ENCODE results near the gene TACSTD2. TPM values are rescaled to one million over a fixed set of nuclear protein-coding genes. Genes with fewer than 3 reads are reported as not detected.
"Not testable (repeated sequence)": the region's sequence is repeated elsewhere in the genome, so short reads cannot be mapped to it uniquely, and the experiment has no call there.

The TACSTD2 gene
- total RNA-seq, 1 donor from 2014 or later: 169 TPM

DNA sequence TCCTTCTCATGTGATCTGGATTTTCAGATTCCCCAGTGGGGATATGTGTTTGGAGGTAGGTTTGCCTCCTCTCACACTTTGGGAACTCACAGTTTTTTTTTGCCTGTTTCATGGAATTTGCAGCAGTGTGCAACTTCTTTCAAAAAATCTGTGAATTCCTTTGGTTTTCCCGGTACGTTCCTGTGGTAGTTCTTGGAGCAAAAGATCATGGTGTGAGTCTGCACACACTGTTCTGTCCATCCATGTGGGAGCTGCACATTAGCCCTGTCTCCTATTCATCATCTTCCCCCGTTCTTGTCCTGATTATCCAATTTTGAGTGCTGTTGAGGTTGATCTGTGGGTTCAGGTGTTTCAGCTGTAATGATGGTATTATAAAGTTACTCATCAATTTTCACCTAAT lies 30.3 kb upstream of the TACSTD2 start:
- DNase-seq (ENCODE audit: low read depth): no peak
- TF ChIP-seq, protein P1, sequence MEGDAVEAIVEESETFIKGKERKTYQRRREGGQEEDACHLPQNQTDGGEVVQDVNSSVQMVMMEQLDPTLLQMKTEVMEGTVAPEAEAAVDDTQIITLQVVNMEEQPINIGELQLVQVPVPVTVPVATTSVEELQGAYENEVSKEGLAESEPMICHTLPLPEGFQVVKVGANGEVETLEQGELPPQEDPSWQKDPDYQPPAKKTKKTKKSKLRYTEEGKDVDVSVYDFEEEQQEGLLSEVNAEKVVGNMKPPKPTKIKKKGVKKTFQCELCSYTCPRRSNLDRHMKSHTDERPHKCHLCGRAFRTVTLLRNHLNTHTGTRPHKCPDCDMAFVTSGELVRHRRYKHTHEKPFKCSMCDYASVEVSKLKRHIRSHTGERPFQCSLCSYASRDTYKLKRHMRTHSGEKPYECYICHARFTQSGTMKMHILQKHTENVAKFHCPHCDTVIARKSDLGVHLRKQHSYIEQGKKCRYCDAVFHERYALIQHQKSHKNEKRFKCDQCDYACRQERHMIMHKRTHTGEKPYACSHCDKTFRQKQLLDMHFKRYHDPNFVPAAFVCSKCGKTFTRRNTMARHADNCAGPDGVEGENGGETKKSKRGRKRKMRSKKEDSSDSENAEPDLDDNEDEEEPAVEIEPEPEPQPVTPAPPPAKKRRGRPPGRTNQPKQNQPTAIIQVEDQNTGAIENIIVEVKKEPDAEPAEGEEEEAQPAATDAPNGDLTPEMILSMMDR (IDR thresholded peaks at IDR 0.05; ENCODE audit: insufficient read depth, low read length, poor library complexity, severe bottlenecking): no peak

DNA sequence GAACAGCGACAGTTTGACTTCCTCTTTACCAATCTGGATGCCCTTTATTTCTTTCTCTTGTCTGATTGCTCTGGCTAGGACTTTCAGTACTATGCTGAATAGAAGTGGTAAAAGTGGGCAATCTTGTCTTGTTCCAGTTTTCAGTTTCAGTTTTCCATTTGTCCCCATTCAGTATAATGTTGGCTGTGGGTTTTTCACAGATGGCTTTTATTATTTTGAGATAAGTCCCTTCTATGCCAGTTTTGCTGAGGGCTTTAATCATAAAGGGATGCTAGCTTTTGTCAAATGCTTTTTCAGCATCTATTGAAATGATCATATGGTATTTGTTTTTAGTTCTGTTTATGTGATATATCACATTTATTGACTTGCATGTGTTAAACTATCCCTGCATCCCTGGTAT lies 24.9 kb upstream of the TACSTD2 start:
- DNase-seq (ENCODE audit: low read depth); H3K4me3 ChIP-seq (ENCODE audit: low read depth, low read length); H3K36me3 ChIP-seq (ENCODE audit: control insufficient read depth, insufficient read depth, low read length): not testable (repeated sequence)

More for the DNA sequence above, 30.3 kb upstream of the TACSTD2 start:
- Histone ChIP-seq H3K36me3 (ENCODE audit: control insufficient read depth, insufficient read depth, low read length) (no peaks in the 10 kb centered on the region), H3K27me3 (ENCODE audit: control insufficient read depth, insufficient read depth, low read length) (no peaks in the 10 kb centered on the region), H3K4me3 (ENCODE audit: low read depth, low read length) (no peak overlapping the region)

DNA sequence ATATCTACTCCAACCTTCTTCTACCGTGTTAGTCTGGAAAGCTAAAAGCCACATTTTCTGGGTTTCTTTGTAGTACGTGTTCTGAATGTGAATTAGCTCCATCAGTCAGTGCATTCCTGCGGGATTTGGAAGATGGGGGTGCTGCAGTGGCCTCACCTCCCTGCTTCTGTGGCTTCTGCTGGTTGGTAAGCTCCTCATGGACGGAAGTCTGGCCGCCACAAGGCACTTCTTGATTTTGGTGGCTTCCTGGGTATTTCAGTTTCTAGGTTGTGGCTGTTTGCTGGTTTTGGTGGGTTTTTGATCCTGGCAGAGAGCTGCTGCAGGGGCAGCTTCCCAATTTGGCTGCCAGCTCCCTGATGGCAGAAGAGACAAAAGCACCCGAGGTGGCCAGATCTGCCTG lies 20.9 kb upstream of the TACSTD2 start:
- Histone ChIP-seq H3K36me3 (ENCODE audit: control insufficient read depth, insufficient read depth, low read length) (no peaks in the 10 kb centered on the region), H3K27me3 (ENCODE audit: control insufficient read depth, insufficient read depth, low read length) (no peaks in the 10 kb centered on the region), H3K4me3 (ENCODE audit: low read depth, low read length) (no peak overlapping the region)
- TF ChIP-seq, protein P1 (IDR thresholded peaks at IDR 0.05; ENCODE audit: insufficient read depth, low read length, poor library complexity, severe bottlenecking): no peak
- DNase-seq (ENCODE audit: low read depth): no peak

More for the DNA sequence above, 24.9 kb upstream of the TACSTD2 start:
- not testable (repeated sequence) for H3K27me3 ChIP-seq (ENCODE audit: control insufficient read depth, insufficient read depth, low read length)

DNA sequence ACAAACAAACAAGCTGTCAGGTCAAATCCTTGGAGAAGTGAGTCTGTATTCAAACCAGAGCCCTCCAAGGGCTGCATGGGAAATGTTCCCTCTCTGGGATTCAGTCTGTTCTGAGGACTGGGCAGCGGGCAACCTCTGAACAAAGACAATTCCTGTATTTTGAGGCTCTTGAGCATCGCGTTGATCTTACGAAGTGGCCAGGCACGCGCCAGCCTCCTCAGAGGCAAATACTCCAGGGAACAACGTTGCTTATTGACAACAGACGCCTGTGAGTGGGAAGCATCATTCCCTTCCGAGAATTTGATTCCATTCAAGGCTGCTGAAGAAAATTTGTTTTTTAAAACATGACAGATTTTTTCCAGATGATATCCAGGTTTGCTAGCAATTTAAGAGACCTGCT lies 20.0 kb upstream of the TACSTD2 start:
- Histone ChIP-seq H3K4me3 (ENCODE audit: low read depth, low read length) (no peak overlapping the region), H3K36me3 (ENCODE audit: control insufficient read depth, insufficient read depth, low read length) (no peaks in the 10 kb centered on the region), H3K27me3 (ENCODE audit: control insufficient read depth, insufficient read depth, low read length) (no peaks in the 10 kb centered on the region)
- no peak for DNase-seq (ENCODE audit: low read depth)
- TF ChIP-seq, protein P1 (IDR thresholded peaks at IDR 0.05; ENCODE audit: insufficient read depth, low read length, poor library complexity, severe bottlenecking): no peak

DNA sequence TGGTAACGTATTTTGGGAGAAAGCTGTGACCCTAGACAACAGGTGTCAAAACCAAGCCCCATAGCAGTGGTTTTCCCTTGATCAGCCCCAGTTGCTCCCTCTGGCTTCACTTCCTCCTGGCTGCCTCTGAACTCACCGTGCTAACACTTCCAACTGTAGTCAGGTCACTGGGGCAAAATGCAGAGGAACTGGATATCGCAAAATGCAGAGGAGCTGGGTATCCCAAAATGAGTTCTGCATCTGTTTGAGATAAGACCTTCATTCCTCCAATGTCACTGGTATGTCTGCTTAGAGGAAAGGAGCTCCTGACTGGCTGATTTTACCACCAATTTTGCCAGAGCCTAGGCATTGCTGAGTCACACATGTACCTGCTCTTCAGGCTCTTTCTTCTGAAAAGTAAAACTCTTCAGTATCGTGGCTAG lies 19.6 kb upstream of the TACSTD2 start:
- Histone ChIP-seq H3K27me3 (ENCODE audit: control insufficient read depth, insufficient read depth, low read length) (no peaks in the 10 kb centered on the region), H3K4me3 (ENCODE audit: low read depth, low read length) (no peak overlapping the region), H3K36me3 (ENCODE audit: control insufficient read depth, insufficient read depth, low read length) (no peaks in the 10 kb centered on the region)
- no peak for DNase-seq (ENCODE audit: low read depth)
- TF ChIP-seq, protein P1 (IDR thresholded peaks at IDR 0.05; ENCODE audit: insufficient read depth, low read length, poor library complexity, severe bottlenecking): no peak

DNA sequence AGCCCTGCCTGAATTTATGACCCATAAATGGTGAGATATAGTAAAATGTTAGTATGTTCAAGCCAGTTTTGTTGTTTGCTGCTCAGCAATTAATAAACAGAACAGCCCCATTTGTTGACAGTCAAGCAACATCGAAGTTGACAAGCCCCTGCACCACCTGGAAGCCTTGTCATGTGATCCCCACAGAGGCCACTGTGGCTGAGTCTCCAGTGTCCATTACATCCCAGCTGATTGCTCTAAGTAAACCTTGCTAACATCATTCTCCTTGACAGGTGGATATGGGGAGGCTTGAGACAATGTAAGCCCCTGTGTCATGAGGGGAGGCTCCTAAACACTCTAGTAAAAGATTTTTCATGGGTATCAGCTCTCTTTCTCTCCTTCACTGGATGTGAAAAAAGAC lies 17.5 kb upstream of the TACSTD2 start:
- no peak overlapping the region for H3K4me3 ChIP-seq (ENCODE audit: low read depth, low read length)
- no peak for DNase-seq (ENCODE audit: low read depth)
- TF ChIP-seq, protein P1 (IDR thresholded peaks at IDR 0.05; ENCODE audit: insufficient read depth, low read length, poor library complexity, severe bottlenecking): no peak
- no peaks in the 10 kb centered on the region for H3K27me3 ChIP-seq (ENCODE audit: control insufficient read depth, insufficient read depth, low read length)
- H3K36me3 ChIP-seq (ENCODE audit: control insufficient read depth, insufficient read depth, low read length): no peaks in the 10 kb centered on the region
